ENCODE data around the gene NUDT5. TPM values are rescaled to one million over a fixed set of nuclear protein-coding genes. Genes with fewer than 3 reads are reported as not detected.

Gene NUDT5
- total and polyA plus RNA-seq, 2 of the 13 experiments (the other 11 are each of a cell fraction or from before 2014, with no cell fraction given), result 79.6 to 134 TPM

DNA sequence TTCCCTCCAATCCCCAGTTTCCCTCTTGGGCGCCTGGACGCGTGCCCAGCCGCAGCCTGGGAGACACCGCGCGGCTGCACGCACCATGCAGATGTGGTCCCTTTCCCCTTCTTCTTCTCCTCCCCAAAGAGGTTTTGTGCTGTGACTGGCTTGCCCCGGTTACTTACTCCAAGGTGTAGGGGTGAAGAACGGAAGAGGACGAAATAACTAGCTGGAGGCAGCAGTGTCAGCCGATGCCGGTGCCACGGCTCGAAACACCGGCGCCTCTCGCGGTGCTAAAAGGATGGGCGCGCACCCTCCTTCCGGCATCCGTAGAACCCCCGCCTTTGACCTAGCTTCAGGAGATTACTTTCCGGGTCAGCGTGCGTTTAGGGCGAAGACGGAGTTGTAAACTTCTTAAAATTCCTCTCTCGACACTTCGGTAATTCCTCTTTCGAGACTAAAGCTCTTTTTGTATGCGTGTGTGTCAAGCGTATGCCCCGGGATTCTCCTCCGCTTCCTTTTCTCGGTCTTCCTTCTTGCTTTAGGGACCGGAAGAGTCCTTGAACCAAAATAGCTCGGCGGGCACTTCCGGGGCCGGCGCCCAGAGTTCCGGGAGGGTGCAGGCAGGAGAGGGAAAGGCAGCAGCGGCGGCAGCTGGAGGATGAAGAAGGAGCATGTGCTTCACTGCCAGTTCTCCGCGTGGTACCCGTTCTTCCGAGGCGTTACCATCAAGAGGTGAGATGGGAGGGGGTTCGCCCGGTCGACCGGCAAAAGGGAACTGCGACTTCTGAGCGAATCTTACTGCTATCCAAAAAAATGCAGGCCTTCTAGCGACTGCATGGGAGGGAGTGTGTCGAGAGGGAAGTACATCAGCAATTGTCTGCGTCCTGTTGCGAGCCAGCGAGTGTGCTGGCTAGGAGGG, at the start of gene NUDT5, which contains the start of gene CDC123 (continued):
- TF ChIP-seq AGO1 (IDR thresholded peaks at IDR 0.05; ENCODE audit: low read depth, low read length, poor library complexity, severe bottlenecking) (no peak), ZSCAN31 (CRISPR knock-in tag; IDR thresholded peaks at IDR 0.05; ENCODE audit: low read depth) (no peak), HMGA1 (CRISPR knock-in tag; conservative IDR thresholded peaks at IDR 0.05) (no peak), KLF6 (CRISPR knock-in tag; IDR thresholded peaks at IDR 0.05) (peak; percentile 31; the same call in 1 of the 2 replicates), WIZ (CRISPR knock-in tag; IDR thresholded peaks at IDR 0.05) (peak; percentile 92; the same call in 1 of the 2 replicates), SKIL (CRISPR knock-in tag; IDR thresholded peaks at IDR 0.05; ENCODE audit: borderline replicate concordance) (no peak), PITX1 (CRISPR knock-in tag; IDR thresholded peaks at IDR 0.05) (no peak), HCFC1 (IDR thresholded peaks at IDR 0.05; ENCODE audit: low read depth, low read length) (peak; percentile 63; the same call in 1 of the 2 replicates), THAP8 (CRISPR knock-in tag; IDR thresholded peaks at IDR 0.05; ENCODE audit: borderline replicate concordance) (no peak), PHF8 (CRISPR knock-in tag; IDR thresholded peaks at IDR 0.05) (peak; percentile 84), ARNTL (CRISPR knock-in tag; IDR thresholded peaks at IDR 0.05) (no peak), ZKSCAN8 (CRISPR knock-in tag; IDR thresholded peaks at IDR 0.05; ENCODE audit: borderline replicate concordance) (no peak), CREM (IDR thresholded peaks at IDR 0.05) (peak; percentile 86), CREM (CRISPR knock-in tag; IDR thresholded peaks at IDR 0.05) (no peak)
- TF ChIP-seq, protein P1, sequence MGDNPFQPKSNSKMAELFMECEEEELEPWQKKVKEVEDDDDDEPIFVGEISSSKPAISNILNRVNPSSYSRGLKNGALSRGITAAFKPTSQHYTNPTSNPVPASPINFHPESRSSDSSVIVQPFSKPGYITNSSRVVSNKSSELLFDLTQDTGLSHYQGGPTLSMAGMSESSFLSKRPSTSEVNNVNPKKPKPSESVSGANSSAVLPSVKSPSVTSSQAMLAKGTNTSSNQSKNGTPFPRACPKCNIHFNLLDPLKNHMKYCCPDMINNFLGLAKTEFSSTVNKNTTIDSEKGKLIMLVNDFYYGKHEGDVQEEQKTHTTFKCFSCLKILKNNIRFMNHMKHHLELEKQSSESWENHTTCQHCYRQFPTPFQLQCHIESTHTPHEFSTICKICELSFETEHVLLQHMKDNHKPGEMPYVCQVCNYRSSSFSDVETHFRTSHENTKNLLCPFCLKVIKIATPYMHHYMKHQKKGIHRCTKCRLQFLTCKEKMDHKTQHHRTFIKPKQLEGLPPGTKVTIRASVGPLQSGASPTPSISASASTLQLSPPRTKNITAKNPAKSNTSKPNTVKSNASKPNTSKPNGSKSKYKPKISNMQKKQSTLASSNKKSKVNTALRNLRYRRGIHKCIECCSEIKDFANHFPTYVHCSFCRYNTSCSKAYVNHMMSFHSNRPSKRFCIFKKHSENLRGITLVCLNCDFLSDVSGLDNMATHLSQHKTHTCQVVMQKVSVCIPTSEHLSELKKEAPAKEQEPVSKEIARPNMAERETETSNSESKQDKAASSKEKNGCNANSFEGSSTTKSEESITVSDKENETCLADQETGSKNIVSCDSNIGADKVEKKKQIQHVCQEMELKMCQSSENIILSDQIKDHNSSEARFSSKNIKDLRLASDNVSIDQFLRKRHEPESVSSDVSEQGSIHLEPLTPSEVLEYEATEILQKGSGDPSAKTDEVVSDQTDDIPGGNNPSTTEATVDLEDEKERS (CRISPR knock-in tag; IDR thresholded peaks at IDR 0.05), result peak; percentile 58
- TF ChIP-seq, protein P2, sequence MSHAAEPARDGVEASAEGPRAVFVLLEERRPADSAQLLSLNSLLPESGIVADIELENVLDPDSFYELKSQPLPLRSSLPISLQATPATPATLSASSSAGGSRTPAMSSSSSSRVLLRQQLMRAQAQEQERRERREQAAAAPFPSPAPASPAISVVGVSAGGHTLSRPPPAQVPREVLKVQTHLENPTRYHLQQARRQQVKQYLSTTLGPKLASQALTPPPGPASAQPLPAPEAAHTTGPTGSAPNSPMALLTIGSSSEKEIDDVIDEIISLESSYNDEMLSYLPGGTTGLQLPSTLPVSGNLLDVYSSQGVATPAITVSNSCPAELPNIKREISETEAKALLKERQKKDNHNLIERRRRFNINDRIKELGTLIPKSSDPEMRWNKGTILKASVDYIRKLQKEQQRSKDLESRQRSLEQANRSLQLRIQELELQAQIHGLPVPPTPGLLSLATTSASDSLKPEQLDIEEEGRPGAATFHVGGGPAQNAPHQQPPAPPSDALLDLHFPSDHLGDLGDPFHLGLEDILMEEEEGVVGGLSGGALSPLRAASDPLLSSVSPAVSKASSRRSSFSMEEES (CRISPR knock-in tag; IDR thresholded peaks at IDR 0.05), result no peak
- TF ChIP-seq, protein P3, sequence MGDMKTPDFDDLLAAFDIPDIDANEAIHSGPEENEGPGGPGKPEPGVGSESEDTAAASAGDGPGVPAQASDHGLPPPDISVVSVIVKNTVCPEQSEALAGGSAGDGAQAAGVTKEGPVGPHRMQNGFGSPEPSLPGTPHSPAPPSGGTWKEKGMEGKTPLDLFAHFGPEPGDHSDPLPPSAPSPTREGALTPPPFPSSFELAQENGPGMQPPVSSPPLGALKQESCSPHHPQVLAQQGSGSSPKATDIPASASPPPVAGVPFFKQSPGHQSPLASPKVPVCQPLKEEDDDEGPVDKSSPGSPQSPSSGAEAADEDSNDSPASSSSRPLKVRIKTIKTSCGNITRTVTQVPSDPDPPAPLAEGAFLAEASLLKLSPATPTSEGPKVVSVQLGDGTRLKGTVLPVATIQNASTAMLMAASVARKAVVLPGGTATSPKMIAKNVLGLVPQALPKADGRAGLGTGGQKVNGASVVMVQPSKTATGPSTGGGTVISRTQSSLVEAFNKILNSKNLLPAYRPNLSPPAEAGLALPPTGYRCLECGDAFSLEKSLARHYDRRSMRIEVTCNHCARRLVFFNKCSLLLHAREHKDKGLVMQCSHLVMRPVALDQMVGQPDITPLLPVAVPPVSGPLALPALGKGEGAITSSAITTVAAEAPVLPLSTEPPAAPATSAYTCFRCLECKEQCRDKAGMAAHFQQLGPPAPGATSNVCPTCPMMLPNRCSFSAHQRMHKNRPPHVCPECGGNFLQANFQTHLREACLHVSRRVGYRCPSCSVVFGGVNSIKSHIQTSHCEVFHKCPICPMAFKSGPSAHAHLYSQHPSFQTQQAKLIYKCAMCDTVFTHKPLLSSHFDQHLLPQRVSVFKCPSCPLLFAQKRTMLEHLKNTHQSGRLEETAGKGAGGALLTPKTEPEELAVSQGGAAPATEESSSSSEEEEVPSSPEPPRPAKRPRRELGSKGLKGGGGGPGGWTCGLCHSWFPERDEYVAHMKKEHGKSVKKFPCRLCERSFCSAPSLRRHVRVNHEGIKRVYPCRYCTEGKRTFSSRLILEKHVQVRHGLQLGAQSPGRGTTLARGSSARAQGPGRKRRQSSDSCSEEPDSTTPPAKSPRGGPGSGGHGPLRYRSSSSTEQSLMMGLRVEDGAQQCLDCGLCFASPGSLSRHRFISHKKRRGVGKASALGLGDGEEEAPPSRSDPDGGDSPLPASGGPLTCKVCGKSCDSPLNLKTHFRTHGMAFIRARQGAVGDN (CRISPR knock-in tag; IDR thresholded peaks at IDR 0.05), result peak; percentile 94

All from HepG2 (cell line).